ENCODE results near the gene PLEKHH1. TPM values are rescaled to one million over a fixed set of nuclear protein-coding genes. Genes with fewer than 3 reads are reported as not detected.

The PLEKHH1 gene
- total and polyA plus RNA-seq, 11 donors = 2.4 to 9.2 (median 5.2) TPM

GRCh38 chr14:67564236-67564635, 31.1 kb downstream of the PLEKHH1 start:
- Histone ChIP-seq H3K4me3 (no peak overlapping the region), H3K9me3 (no peaks in the 10 kb centered on the region), H3K36me3 (peaks cover 0 to 5% (median 0%) of the 10 kb centered on the region in 9 donors), H3K27ac (no peak overlapping the region), H3K27me3 (no peaks in the 10 kb centered on the region), H3K4me1 (no peaks in the 10 kb centered on the region)
- TF ChIP-seq CTCF (IDR thresholded peaks at IDR 0.05) (no peak), POLR2A (IDR thresholded peaks at IDR 0.05) (no peak)
- DNase-seq (no peak), ATAC-seq (no peak)
- WGBS, 4 donors = 79 to 90% (median 88%) methylated on average over 5 of the region's 5 CpGs
- intact Hi-C loops (cut with DNase I) = no loop called here

GRCh38 chr14:67566908-67567307, 33.8 kb downstream of the PLEKHH1 start:
- TF ChIP-seq POLR2A (IDR thresholded peaks at IDR 0.05) = no peak
- TF ChIP-seq CTCF (IDR thresholded peaks at IDR 0.05) = no peak
- H3K9me3 ChIP-seq = no peaks in the 10 kb centered on the region
- ATAC-seq = no peak
- intact Hi-C loops (cut with DNase I) = loop anchor here in 3 of 10 donors (5.0 kb wide), 2 partner anchors 35 to 40 kb away; partner anchors contain the start of gene PLEKHH1 (in 2 of the 3)
- H3K36me3 ChIP-seq = peaks cover 0 to 5% (median 0%) of the 10 kb centered on the region in 9 donors
- no peaks in the 10 kb centered on the region for H3K4me1 ChIP-seq
- no peak for DNase-seq
- WGBS, 4 donors = 73 to 85% (median 82%) methylated on average over 6 of the region's 6 CpGs
- H3K27ac ChIP-seq = no peak overlapping the region
- H3K4me3 ChIP-seq = no peak overlapping the region
- no peaks in the 10 kb centered on the region for H3K27me3 ChIP-seq

GRCh38 chr14:67567654-67568053, 34.6 kb downstream of the PLEKHH1 start:
- 71 to 87% (median 86%) methylated on average over 3 of the region's 3 CpGs for WGBS, 4 donors
- peak in 1 of 5 donors; percentile 3 for DNase-seq
- peaks cover 0 to 3% (median 0%) of the 10 kb centered on the region in 9 donors for H3K36me3 ChIP-seq
- no peak overlapping the region for H3K27ac ChIP-seq
- H3K9me3 ChIP-seq = no peaks in the 10 kb centered on the region
- no peak for ATAC-seq
- intact Hi-C loops (cut with DNase I) = loop anchor here in 3 of 10 donors (5.0 kb wide), 2 partner anchors 35 to 40 kb away; partner anchors contain the start of gene PLEKHH1 (in 2 of the 3)
- no peak overlapping the region for H3K4me3 ChIP-seq
- no peak for TF ChIP-seq POLR2A (IDR thresholded peaks at IDR 0.05)
- no peak for TF ChIP-seq CTCF (IDR thresholded peaks at IDR 0.05)
- no peaks in the 10 kb centered on the region for H3K27me3 ChIP-seq
- no peaks in the 10 kb centered on the region for H3K4me1 ChIP-seq

- H3K27ac ChIP-seq = no peak overlapping the region
- DNase-seq (peak in 1 of 5 donors; percentile 7), ATAC-seq (no peak)
- no peaks in the 10 kb centered on the region for H3K4me1 ChIP-seq
- TF ChIP-seq CTCF (IDR thresholded peaks at IDR 0.05) = no peak
- TF ChIP-seq POLR2A (IDR thresholded peaks at IDR 0.05) = no peak
- no peaks in the 10 kb centered on the region for H3K27me3 ChIP-seq
- no peaks in the 10 kb centered on the region for H3K9me3 ChIP-seq
- intact Hi-C loops (cut with DNase I) = loop anchor here in 3 of 10 donors (5.0 kb wide), 2 partner anchors 37 to 42 kb away; partner anchors contain the start of gene PLEKHH1 (in 2 of the 3)
- no peak overlapping the region for H3K4me3 ChIP-seq
- WGBS, 4 donors = 76 to 82% (median 78%) methylated on average over 9 to 11 of the region's 11 CpGs
- H3K36me3 ChIP-seq = no peaks in the 10 kb centered on the region
These were observed 36.0 kb downstream of the PLEKHH1 start for GRCh38 chr14:67569011-67569650.
